ENCODE results near the gene PALLD. TPM values are rescaled to one million over a fixed set of nuclear protein-coding genes. Genes with fewer than 3 reads are reported as not detected.

PALLD gene
- polyA plus RNA-seq, 1 donor (not counting 4 experiments of a cell fraction or from before 2014, with no cell fraction given) = 136 TPM

DNA sequence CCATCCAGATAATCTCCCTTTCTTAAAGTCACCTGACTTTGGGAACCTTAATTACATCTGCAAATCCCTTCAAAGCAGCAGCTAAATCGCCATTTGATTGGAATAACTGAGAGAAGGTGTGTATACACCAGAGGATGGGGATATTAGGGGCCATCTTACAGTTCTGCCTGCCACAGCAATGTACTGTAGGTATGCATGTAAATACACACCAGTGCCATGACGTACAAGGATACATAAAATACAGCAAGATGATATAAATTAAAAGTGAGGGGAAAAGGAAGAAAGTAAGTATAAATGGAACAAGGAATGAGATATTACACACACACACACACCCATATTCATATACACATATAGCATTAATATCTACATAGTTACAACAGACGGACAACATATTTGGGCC, 432.0 kb downstream of the PALLD start:
- DNase-seq (ENCODE audit: low read depth, low spot score) (no peak), FAIRE-seq (no peak)
- Histone ChIP-seq H3K36me3 (ENCODE audit: control insufficient read depth in 2 of 2, extremely low read depth in 1 of 2, insufficient read depth in 2 of 2, low read length in 2 of 2) (peaks cover 28% of the 10 kb centered on the region in 2 experiments), H3K4me2 (ENCODE audit: control insufficient read depth, extremely low read depth, insufficient read depth, low read depth, low read length) (no peak overlapping the region), H2AFZ (ENCODE audit: control insufficient read depth, low read length) (no peak overlapping the region), H3K27ac (ENCODE audit: control insufficient read depth, insufficient read depth, low read length) (no peak overlapping the region), H3K9ac (ENCODE audit: control insufficient read depth, extremely low read depth, insufficient read depth, low read length) (no peak overlapping the region), H3K9me1 (ENCODE audit: control insufficient read depth, extremely low read depth, insufficient read depth, low read length) (peaks cover 2% of the 10 kb centered on the region), H3K4me3 (ENCODE audit: control insufficient read depth in 2 of 3, extremely low read depth in 1 of 3, insufficient read depth in 2 of 3, low read depth in 1 of 3, low read length in 3 of 3) (no peak overlapping the region), H4K20me1 (ENCODE audit: control insufficient read depth, extremely low read depth, insufficient read depth, low read length) (peaks cover 4% of the 10 kb centered on the region), H3K79me2 (ENCODE audit: control insufficient read depth, insufficient read depth, low read length) (no peaks in the 10 kb centered on the region), H3K9me3 (ENCODE audit: control insufficient read depth, low read depth, low read length) (no peaks in the 10 kb centered on the region), H3K4me1 (ENCODE audit: control insufficient read depth, extremely low read depth, insufficient read depth, low read length) (no peaks in the 10 kb centered on the region), H3K27me3 (ENCODE audit: control insufficient read depth, extremely low read depth, insufficient read depth, low read length) (no peaks in the 10 kb centered on the region)
- TF ChIP-seq EZH2 (IDR thresholded peaks at IDR 0.05; ENCODE audit: low read length) = no peak
- dilution Hi-C loops (cut with MboI; ENCODE audit: extremely low pct_ligation_motif_present, low sequenced_read_pairs) = no loop called here

DNA sequence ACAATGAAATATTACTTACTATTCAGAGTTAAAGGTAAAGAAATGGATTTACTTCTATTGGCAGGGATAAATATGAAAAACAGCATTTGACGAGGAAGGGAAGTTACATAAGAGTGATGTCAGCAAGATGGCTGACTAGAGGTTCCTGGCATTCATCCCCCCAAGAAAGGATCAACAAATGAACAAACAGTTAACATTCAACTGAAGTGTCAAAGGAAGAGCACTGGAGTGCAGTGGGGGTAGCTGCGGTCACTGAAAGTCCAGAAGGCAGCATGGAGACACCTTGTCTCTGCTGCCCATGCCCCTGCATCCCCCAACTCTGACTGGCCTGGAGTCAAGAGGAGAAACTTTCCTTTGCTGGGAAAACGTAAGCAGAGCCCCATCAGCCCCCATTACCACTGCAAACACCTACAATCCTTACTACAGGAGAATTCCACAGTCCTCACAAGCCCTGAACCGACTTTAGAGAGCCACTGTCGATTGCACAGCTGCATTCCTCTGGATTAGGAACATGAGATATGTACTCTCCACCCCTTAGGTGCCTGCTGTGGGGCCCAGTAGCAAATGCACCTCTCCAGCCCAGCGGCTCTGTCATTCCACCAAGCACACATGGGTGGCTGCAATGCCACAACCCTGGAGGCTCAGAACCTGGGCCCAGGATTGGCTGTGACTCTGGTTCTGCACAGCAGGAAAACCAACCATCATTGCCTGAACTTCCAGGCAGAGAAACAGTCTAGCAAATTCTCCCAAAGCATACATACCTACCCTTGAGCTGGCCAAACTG, 433.8 kb downstream of the PALLD start:
- no peaks in the 10 kb centered on the region for H3K9me3 ChIP-seq (ENCODE audit: control insufficient read depth, low read depth, low read length)
- H3K27ac ChIP-seq (ENCODE audit: control insufficient read depth, insufficient read depth, low read length) = no peak overlapping the region
- H3K4me2 ChIP-seq (ENCODE audit: control insufficient read depth, extremely low read depth, insufficient read depth, low read depth, low read length) = no peak overlapping the region
- no peak overlapping the region for H3K4me3 ChIP-seq (ENCODE audit: control insufficient read depth in 2 of 3, extremely low read depth in 1 of 3, insufficient read depth in 2 of 3, low read depth in 1 of 3, low read length in 3 of 3)
- dilution Hi-C loops (cut with MboI; ENCODE audit: extremely low pct_ligation_motif_present, low sequenced_read_pairs) = no loop called here
- H3K27me3 ChIP-seq (ENCODE audit: control insufficient read depth, extremely low read depth, insufficient read depth, low read length) = no peaks in the 10 kb centered on the region
- no peaks in the 10 kb centered on the region for H3K4me1 ChIP-seq (ENCODE audit: control insufficient read depth, extremely low read depth, insufficient read depth, low read length)
- H3K79me2 ChIP-seq (ENCODE audit: control insufficient read depth, insufficient read depth, low read length) = no peaks in the 10 kb centered on the region
- DNase-seq (ENCODE audit: low read depth, low spot score) (no peak), FAIRE-seq (no peak)
- peaks cover 2% of the 10 kb centered on the region for H3K9me1 ChIP-seq (ENCODE audit: control insufficient read depth, extremely low read depth, insufficient read depth, low read length)
- TF ChIP-seq EZH2 (IDR thresholded peaks at IDR 0.05; ENCODE audit: low read length) = no peak
- TF ChIP-seq, protein P1, sequence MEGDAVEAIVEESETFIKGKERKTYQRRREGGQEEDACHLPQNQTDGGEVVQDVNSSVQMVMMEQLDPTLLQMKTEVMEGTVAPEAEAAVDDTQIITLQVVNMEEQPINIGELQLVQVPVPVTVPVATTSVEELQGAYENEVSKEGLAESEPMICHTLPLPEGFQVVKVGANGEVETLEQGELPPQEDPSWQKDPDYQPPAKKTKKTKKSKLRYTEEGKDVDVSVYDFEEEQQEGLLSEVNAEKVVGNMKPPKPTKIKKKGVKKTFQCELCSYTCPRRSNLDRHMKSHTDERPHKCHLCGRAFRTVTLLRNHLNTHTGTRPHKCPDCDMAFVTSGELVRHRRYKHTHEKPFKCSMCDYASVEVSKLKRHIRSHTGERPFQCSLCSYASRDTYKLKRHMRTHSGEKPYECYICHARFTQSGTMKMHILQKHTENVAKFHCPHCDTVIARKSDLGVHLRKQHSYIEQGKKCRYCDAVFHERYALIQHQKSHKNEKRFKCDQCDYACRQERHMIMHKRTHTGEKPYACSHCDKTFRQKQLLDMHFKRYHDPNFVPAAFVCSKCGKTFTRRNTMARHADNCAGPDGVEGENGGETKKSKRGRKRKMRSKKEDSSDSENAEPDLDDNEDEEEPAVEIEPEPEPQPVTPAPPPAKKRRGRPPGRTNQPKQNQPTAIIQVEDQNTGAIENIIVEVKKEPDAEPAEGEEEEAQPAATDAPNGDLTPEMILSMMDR (optimal IDR thresholded peaks at IDR 0.05 in 1 of 3, IDR thresholded peaks at IDR 0.05 in 1 of 3, conservative IDR thresholded peaks at IDR 0.05 in 1 of 3; ENCODE audit: extremely low read depth in 1 of 3, insufficient read depth in 2 of 3, low read length in 3 of 3) = no peak
- no peak overlapping the region for H2AFZ ChIP-seq (ENCODE audit: control insufficient read depth, low read length)
- peaks cover 19 to 21% of the 10 kb centered on the region in 2 experiments for H3K36me3 ChIP-seq (ENCODE audit: control insufficient read depth in 2 of 2, extremely low read depth in 1 of 2, insufficient read depth in 2 of 2, low read length in 2 of 2)
- no peak overlapping the region for H3K9ac ChIP-seq (ENCODE audit: control insufficient read depth, extremely low read depth, insufficient read depth, low read length)
- peaks cover 4% of the 10 kb centered on the region for H4K20me1 ChIP-seq (ENCODE audit: control insufficient read depth, extremely low read depth, insufficient read depth, low read length)

Measured in keratinocyte (primary cell).